Measurements from ENCODE around the gene MYBPHL. TPM values are rescaled to one million over a fixed set of nuclear protein-coding genes. Genes with fewer than 3 reads are reported as not detected.

MYBPHL gene
- total RNA-seq, 4 donors from 2014 or later = not detected

DNA sequence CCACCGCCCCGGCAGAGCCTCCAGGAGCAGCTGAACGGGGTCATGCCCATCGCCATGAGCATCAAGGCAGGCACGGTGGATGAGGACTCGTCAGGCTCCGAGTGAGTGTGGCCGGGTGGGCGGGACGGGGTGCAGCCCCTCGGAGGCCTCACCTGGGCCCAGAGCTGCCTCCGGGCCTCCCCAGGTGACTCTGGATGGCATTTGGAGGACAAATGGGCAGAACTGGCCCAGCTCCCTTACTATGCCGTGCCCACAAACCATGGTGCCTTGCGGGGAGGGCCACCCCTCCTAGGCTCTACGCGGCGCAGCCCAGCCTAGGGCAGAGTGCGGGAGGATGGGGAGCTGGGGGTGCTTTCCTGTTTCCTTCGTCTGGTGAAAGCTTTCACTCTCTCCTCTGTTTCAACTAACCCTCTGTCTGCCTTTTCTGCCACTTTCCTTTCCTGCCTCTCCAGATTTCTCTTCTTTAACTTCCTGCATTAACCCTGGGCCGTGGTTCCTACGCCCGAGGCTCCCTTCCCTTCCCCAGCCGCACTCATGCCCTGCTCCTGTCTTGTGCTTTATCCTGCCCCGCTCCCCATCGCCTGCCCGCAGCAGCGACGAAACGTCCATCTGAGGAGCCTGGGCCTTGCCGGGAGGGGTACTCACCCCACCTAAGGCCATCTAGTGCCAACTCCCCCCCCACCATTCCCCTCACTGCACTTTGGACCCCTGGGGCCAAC, 33.1 kb downstream of the MYBPHL start:
- H3K36me3 ChIP-seq = peaks cover 0 to 55% (median 1%) of the 10 kb centered on the region in 3 donors
- WGBS, 2 donors = 43 to 49% methylated on average over 10 to 17 of the region's 30 CpGs
- peak overlapping the region in 2 of 4 donors; percentile 26 to 43 for H3K4me3 ChIP-seq
- H3K9me3 ChIP-seq = no peaks in the 10 kb centered on the region
- peak overlapping the region; percentile 85 to 93 (median 88) for H3K27ac ChIP-seq
- no peaks in the 10 kb centered on the region for H3K27me3 ChIP-seq
- DNase-seq = no peak
- no peak for TF ChIP-seq CTCF (IDR thresholded peaks at IDR 0.05)
- no peak for TF ChIP-seq POLR2A (IDR thresholded peaks at IDR 0.05)
- H3K4me1 ChIP-seq = peaks cover 23 to 61% (median 44%) of the 10 kb centered on the region in 3 donors
- intact Hi-C loops (cut with DNase I) = no loop called here

- intact Hi-C loops (cut with DNase I) = no loop called here
- H3K4me1 ChIP-seq = peaks cover 23 to 62% (median 44%) of the 10 kb centered on the region in 3 donors
- no peak for DNase-seq
- no peaks in the 10 kb centered on the region for H3K9me3 ChIP-seq
- peaks cover 0 to 57% (median 8%) of the 10 kb centered on the region in 3 donors for H3K36me3 ChIP-seq
- peak overlapping the region in 2 of 4 donors; percentile 26 to 43 for H3K4me3 ChIP-seq
- WGBS, 2 donors = 20% methylated on average over 1 of the region's 16 CpGs; no CpG with 5 or more reads in 1 of the 2 donors
- no peak for TF ChIP-seq POLR2A (IDR thresholded peaks at IDR 0.05)
- H3K27ac ChIP-seq = peak overlapping the region; percentile 85 to 93 (median 88)
- H3K27me3 ChIP-seq = no peaks in the 10 kb centered on the region
Observed at GRCh38 chr1:109272831-109273547, 33.8 kb downstream of the MYBPHL start.

- DNase-seq = no peak
- peaks cover 25 to 62% (median 37%) of the 10 kb centered on the region in 3 donors for H3K4me1 ChIP-seq
- intact Hi-C loops (cut with DNase I) = no loop called here
- 79 to 93% methylated on average over 2 to 7 of the region's 13 CpGs for WGBS, 2 donors
- TF ChIP-seq POLR2A (IDR thresholded peaks at IDR 0.05) (no peak), CTCF (IDR thresholded peaks at IDR 0.05) (no peak)
- no peaks in the 10 kb centered on the region for H3K27me3 ChIP-seq
- peak overlapping the region in 2 of 4 donors; percentile 89 to 93 for H3K27ac ChIP-seq
- H3K36me3 ChIP-seq = peaks cover 0 to 64% (median 11%) of the 10 kb centered on the region in 3 donors
- no peaks in the 10 kb centered on the region for H3K9me3 ChIP-seq
- H3K4me3 ChIP-seq = no peak overlapping the region
Observed at GRCh38 chr1:109272021-109272799, 34.6 kb downstream of the MYBPHL start.

DNA sequence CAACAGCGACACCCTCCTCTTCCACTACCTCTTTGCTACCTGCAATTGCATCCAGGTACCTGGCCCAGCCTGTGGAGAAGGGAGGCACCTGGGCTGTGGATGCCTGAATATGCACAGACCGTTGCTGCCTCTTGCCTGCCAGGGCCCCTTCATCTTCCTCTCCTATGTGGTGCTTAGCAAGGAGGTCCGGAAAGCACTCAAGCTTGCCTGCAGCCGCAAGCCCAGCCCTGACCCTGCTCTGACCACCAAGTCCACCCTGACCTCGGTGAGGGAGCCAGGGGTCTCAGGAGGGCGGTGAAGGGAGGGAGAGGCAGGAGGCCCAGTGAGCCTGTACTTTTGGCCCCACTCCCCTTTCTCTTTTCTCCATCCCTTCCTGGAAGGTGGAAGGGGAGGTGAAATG, 35.4 kb downstream of the MYBPHL start:
- H3K27ac ChIP-seq = no peak overlapping the region
- intact Hi-C loops (cut with DNase I) = no loop called here
- peaks cover 25 to 61% (median 31%) of the 10 kb centered on the region in 3 donors for H3K4me1 ChIP-seq
- H3K36me3 ChIP-seq = peaks cover 0 to 71% (median 11%) of the 10 kb centered on the region in 3 donors
- H3K27me3 ChIP-seq = no peaks in the 10 kb centered on the region
- no peaks in the 10 kb centered on the region for H3K9me3 ChIP-seq
- no peak for DNase-seq
- TF ChIP-seq CTCF (IDR thresholded peaks at IDR 0.05) (no peak), POLR2A (IDR thresholded peaks at IDR 0.05) (no peak)
- 40 to 100% methylated on average over 1 of the region's 6 CpGs for WGBS, 2 donors
- no peak overlapping the region for H3K4me3 ChIP-seq

GRCh38 chr1:109270623-109271317, 36.0 kb downstream of the MYBPHL start:
- H3K36me3 ChIP-seq = peaks cover 0 to 77% (median 15%) of the 10 kb centered on the region in 3 donors
- 92 to 96% methylated on average over 9 to 10 of the region's 20 CpGs for WGBS, 2 donors
- intact Hi-C loops (cut with DNase I) = no loop called here
- no peaks in the 10 kb centered on the region for H3K9me3 ChIP-seq
- H3K4me1 ChIP-seq = peaks cover 23 to 54% (median 29%) of the 10 kb centered on the region in 3 donors
- H3K27me3 ChIP-seq = no peaks in the 10 kb centered on the region
- H3K27ac ChIP-seq = no peak overlapping the region
- H3K4me3 ChIP-seq = no peak overlapping the region
- TF ChIP-seq CTCF (IDR thresholded peaks at IDR 0.05) (no peak), POLR2A (IDR thresholded peaks at IDR 0.05) (no peak)
- no peak for DNase-seq
